Mammary epithelial cell (primary cell): ENCODE measurements around the gene GRM4.

Experiments
- CTCF ChIP-seq, 2 donors: IDR thresholded peaks in 1 of 2; conservative IDR thresholded peaks in 1 of 2; 2 replicates each; pipeline ENCODE4 v1.5.1; 2011 to 2012; ENCODE audit warnings: inconsistent platforms in 2 of 2, low read length in 2 of 2, mild to moderate bottlenecking in 2 of 2, control low read depth in 1 of 2, low read depth in 1 of 2; ENCODE audit not compliant: insufficient read depth in 1 of 2; ENCODE audit errors: extremely low read depth in 1 of 2
- EZH2 ChIP-seq: IDR thresholded peaks from 2 replicates; pipeline ENCODE4 v1.6.1; 2012; ENCODE audit warnings: low read length, inconsistent platforms, borderline replicate concordance

DNA sequence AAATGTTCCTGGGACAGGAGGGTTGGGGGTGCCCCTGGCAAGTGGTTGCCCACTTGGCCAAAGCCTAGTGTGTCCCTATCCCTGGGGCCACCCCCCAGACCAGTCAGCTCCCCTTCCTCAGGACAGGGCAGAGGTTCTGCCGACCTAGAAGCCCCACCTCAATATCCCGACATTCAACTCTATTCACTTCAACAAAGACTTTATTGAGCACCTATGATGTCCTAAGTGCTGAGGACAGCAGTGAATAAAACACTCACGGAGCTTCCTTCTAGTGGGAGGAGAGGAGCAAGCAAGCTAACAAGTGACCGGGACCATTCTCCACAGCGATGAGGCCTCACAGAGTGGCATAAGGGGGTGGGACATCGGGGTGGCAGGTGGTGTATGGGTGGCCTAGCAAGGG lies 52.7 kb downstream of the GRM4 start:
- TF ChIP-seq EZH2, result no peak
- no peak for TF ChIP-seq CTCF (conservative IDR thresholded peaks at IDR 0.05 in 1 of 2, IDR thresholded peaks at IDR 0.05 in 1 of 2; ENCODE audit: extremely low read depth in 1 of 2, insufficient read depth in 1 of 2, low read depth in 1 of 2, low read length in 2 of 2)
